ENCODE data around the gene GLI1. TPM values are rescaled to one million over a fixed set of nuclear protein-coding genes. Genes with fewer than 3 reads are reported as not detected.
"Not testable (repeated sequence)": the region's sequence is repeated elsewhere in the genome, so short reads cannot be mapped to it uniquely, and the experiment has no call there.

The GLI1 gene
- 1.5 TPM in 1 of 2 replicates, not detected in the other for total RNA-seq (2014; rRNA removed; shearing (Covaris generic))

- DNase-seq (ENCODE audit: low read depth) = no peak
Measured at GRCh38 chr12:57459750-57460467, at the start of gene GLI1. TSS of gene GLI1 (plus strand) at chr12:57459785. CDS start at chr12:57463692, 3,907 bp downstream.

GRCh38 chr12:57410534-57410933, 49.1 kb upstream of the GLI1 start:
- DNase-seq (ENCODE audit: low read depth) = no peak

- DNase-seq (ENCODE audit: low read depth) = not testable (repeated sequence)
Measured at GRCh38 chr12:57414160-57414559, 45.4 kb upstream of the GLI1 start.

GRCh38 chr12:57415088-57415487, 44.5 kb upstream of the GLI1 start:
- no peak for DNase-seq (ENCODE audit: low read depth)

- DNase-seq (ENCODE audit: low read depth) = peak; percentile 66
Measured at GRCh38 chr12:57416039-57416996, 43.3 kb upstream of the GLI1 start.

- no peak for DNase-seq (ENCODE audit: low read depth)
Measured at GRCh38 chr12:57418255-57418654, 41.3 kb upstream of the GLI1 start.

GRCh38 chr12:57419495-57419894, 40.1 kb upstream of the GLI1 start:
- no peak for DNase-seq (ENCODE audit: low read depth)

- no peak for DNase-seq (ENCODE audit: low read depth)
Measured at GRCh38 chr12:57420482-57420881, 39.1 kb upstream of the GLI1 start.

GRCh38 chr12:57426948-57427347, 32.6 kb upstream of the GLI1 start:
- not testable (repeated sequence) for DNase-seq (ENCODE audit: low read depth)

GRCh38 chr12:57428965-57429364, 30.6 kb upstream of the GLI1 start:
- no peak for DNase-seq (ENCODE audit: low read depth)

GRCh38 chr12:57429473-57430111, 30.0 kb upstream of the GLI1 start:
- DNase-seq (ENCODE audit: low read depth) = peak; percentile 11

GRCh38 chr12:57430112-57430930, 29.3 kb upstream of the GLI1 start:
- DNase-seq (ENCODE audit: low read depth) = peak; percentile 15

GRCh38 chr12:57430931-57431566, 28.5 kb upstream of the GLI1 start, which contains the start of gene R3HDM2:
TSS of gene R3HDM2 (minus strand) at chr12:57431043. CDS start at chr12:57310428, 120,615 bp downstream.
- DNase-seq (ENCODE audit: low read depth) = peak; percentile 92

- no peak for DNase-seq (ENCODE audit: low read depth)
Measured at GRCh38 chr12:57431654-57432188, 27.9 kb upstream of the GLI1 start.

GRCh38 chr12:57433370-57433769, 26.2 kb upstream of the GLI1 start:
- DNase-seq (ENCODE audit: low read depth) = no peak

- DNase-seq (ENCODE audit: low read depth) = no peak
Measured at GRCh38 chr12:57434517-57435223, 24.9 kb upstream of the GLI1 start, which contains the start of gene INHBC. TSS of gene INHBC (plus strand) at chr12:57434784. CDS start at chr12:57434887, 103 bp downstream.

GRCh38 chr12:57435293-57435692, 24.3 kb upstream of the GLI1 start:
- no peak for DNase-seq (ENCODE audit: low read depth)

GRCh38 chr12:57438400-57438799, 21.2 kb upstream of the GLI1 start:
- DNase-seq (ENCODE audit: low read depth) = no peak

- no peak for DNase-seq (ENCODE audit: low read depth)
Measured at GRCh38 chr12:57439762-57440266, 19.8 kb upstream of the GLI1 start.
